HG03064 (cell line): ENCODE data around the gene RASSF7.
A peak's percentile ranks its signal among the peaks of the same experiment; 100 is the strongest.
"Not testable (repeated sequence)": the region's sequence is repeated elsewhere in the genome, so short reads cannot be mapped to it uniquely, and the experiment has no call there.

Source experiments
- ATAC-seq: cut with Tn5 transposase; IDR thresholded peaks from one replicate; pipeline ENCODE4 v1.9.1; 2021; ENCODE audit warnings: low read depth; ENCODE audit not compliant: unreplicated experiment

The RASSF7 gene, protein sequence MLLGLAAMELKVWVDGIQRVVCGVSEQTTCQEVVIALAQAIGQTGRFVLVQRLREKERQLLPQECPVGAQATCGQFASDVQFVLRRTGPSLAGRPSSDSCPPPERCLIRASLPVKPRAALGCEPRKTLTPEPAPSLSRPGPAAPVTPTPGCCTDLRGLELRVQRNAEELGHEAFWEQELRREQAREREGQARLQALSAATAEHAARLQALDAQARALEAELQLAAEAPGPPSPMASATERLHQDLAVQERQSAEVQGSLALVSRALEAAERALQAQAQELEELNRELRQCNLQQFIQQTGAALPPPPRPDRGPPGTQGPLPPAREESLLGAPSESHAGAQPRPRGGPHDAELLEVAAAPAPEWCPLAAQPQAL

DNA sequence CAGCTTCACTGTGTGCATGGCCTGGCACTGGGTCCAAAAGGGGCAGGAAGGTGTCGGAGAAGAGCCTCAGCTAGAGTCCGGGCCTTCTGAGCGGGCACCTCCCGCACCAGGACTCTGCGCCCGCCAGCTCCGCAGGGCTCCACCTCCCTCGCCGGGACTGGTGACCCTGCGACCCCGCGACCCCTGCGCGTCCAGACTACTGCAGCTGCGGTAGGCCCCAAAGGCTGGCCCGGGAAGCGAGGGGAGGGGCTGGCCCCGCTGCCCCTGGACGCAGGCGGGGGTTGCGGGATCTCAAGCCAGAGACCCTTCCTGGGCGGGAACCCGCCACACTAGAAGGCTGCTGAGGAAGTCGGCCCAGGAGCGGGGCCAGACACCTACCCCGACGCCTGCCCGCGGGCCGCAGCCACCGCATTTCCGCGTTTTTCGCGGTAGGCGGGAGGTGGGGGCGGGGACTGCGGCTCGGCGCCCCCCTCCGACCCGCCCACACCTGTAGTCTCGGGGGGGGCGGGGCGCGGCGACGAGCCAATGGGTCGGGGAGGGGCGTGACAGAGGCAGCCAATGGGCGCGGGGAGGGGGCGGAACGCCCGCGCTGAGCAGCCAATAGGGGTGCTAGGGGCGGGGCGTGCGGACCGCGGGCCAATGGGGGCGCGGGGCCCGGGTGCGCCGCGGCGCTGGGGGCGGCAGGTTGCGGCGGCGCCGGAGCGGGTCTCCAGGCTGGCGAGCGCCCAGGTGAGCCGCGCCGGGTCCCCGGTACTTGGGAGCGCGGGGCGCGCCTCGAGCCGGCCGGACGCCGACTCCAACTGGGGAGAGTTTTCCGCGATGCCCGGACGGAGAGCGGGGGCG lies at the start of gene RASSF7, which contains the start of gene LMNTD2:
RASSF7 (plus strand) TSS at position 666 of the 843 bp plus-strand sequence. CDS start 799 bp downstream, outside the sequence.
LMNTD2 (minus strand) TSS at position 434 of the 843 bp plus-strand sequence; CDS start at position 412, 22 bp downstream.
- peak; percentile 58 for ATAC-seq

DNA sequence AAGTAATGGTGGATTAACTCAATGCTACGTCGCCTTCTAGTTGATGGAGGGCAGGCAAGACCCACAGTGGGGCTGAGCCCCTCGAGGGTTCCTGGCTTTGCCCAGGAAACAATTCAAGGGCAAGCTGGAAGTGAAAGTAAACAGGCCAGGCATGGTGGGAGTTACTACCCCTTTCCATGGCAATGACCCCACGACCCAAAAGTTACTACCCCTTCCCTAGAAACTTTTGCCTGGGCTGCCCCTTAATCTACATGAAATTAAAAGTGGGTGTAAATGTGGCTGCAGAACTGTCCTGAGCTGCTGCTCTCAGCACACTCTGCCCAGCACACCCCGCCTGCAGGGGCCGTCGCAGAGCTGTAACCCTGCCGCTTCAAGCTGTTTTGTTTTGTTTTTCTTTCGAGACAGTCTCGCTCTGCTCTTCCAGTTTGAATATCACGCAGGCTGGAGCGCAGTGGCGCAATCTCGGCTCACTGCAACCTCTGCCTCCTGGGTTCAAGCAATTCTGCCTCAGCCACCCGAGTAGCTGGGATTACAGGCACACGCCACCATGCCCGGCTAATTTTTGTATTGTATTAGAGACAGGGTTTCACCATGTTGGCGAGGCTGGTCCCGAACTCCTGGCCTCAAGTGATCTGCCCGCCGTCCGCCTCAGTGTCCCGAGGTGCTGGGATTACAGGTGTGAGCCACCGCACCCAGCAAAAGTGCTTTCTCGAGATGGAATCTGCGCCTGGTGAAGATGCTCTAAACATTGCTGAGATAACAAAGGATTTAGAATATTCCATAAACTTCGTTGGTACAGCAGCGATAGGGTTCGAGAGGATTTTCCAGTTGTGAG lies 47.8 kb upstream of the RASSF7 start:
- no peak for ATAC-seq

DNA sequence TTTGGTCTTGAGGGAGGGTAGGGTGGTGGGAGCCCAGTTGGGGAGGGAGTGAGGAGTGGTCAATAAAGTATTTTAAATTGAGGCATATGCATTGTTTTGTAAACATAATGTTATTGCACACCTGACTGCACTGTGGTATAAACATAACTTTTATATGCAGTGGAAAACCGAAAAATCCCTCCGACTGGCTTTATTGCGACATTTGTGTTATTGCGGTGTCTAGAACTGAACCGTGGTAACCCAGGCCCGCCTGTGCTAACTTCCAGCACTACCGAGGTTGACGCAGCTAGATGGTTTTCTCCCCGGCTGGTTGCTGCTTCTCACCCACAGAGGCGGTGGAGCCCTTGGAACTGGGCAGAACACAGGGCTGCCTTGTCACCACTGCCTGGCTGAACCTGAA lies 46.2 kb upstream of the RASSF7 start:
- no peak for ATAC-seq

DNA sequence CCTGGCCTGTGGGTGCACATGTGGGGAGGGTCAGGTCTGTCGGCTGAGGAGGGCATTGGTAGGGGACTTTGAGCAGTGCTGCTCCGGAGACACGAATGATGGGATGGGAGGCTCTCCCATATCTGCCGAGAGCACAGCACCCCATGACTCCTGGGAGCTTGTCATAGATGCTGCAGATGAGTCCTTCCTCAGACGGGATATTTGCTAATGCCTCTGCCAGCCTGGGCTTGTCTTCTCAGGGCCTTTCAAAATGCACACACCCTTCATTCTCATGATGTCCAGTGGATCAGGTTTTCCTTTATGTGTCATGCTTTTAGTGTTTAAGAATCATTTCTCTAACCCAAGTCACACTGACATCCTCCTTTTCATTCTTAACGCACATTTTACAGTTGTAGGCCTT lies 45.6 kb upstream of the RASSF7 start:
- ATAC-seq = no peak

DNA sequence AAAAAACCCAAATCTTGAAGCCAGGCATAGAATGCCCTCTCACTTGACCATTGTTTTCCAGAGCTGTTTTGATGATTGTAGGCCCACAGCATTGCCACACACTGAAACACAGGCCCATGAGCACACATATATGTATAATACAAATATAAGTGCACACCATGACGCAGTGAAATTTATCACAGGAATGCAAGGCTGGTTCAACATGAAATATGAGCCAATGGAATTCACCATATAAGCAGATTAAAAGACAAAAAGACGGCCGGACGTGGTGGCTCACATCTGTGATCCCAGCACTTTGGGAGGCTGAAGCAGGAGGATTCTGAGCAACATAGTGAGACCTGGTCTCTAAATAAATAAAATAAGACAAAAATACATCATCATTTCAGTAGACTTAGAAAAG lies 44.4 kb upstream of the RASSF7 start:
- ATAC-seq = no peak

DNA sequence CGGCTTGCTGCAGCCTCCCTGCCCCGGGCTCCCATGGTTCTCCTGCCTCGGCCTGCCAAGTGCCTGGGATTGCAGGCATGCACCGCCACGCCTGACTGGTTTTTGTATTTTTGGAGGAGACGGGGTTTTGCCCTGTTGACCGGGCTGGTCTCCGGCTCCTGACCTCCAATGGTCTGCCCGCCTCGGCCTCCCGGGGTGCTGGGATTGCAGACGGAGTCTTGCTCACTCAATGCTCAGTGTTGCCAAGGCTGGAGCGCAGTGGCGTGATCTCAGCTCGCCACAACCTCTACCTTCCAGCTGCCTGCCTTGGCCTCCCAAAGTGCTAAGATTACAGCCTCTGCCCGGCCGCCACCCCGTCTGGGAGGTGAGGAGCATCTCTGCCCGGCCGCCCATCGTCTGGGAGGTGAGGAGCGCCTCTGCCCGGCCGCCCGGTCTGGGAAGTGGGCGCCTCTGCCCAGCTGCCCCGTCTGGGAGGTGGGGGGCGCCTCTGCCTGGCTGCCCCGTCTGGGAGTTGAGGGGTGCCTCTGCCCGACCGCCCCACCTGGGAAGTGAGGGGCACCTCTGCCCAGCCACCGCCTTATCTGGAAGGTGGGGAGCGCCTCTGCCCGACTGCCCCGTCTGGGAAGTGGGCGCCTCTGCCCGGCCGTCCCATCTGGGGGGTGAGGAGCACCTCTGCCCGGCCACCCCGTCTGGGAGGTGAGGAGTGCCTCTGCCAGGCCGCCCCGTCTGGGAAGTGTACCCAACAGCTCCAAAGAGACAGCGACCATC lies 43.7 kb upstream of the RASSF7 start:
- ATAC-seq = not testable (repeated sequence)

DNA sequence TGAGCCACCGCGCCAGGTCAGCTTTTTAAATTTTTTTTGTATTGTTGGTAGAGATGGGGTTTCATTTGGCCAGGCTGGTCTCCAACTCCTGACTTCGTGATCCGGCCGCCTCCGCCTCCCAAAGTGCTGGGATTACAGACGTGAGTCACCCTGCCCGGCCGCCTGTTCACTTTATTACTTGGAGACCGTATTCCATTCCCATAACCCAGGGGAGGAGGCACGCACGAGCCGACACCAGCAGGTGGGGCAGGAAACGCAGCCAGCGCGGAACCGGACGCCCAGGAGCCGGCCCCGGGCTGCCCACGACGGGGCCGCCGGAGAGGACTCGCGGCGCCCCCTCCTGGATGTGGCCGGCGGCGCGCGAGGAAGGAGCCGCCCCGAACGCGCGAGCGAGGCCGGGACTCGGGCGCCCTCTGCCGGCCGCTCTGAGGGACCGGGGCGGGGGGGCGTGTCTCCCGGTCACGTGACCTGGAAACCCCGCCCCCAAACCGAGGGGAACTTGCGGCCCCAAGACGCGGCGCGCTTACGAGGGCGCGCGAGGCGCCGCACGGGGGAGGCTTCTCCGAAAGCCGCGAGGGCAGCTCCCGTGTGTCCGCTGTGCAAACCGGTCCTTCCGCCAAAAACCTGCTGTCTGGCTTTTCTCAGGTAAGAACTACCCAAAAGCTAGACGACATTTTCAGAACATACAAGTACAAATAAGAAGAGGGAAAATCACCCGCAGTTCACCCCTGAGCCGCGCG lies 42.1 kb upstream of the RASSF7 start:
- ATAC-seq = no peak

DNA sequence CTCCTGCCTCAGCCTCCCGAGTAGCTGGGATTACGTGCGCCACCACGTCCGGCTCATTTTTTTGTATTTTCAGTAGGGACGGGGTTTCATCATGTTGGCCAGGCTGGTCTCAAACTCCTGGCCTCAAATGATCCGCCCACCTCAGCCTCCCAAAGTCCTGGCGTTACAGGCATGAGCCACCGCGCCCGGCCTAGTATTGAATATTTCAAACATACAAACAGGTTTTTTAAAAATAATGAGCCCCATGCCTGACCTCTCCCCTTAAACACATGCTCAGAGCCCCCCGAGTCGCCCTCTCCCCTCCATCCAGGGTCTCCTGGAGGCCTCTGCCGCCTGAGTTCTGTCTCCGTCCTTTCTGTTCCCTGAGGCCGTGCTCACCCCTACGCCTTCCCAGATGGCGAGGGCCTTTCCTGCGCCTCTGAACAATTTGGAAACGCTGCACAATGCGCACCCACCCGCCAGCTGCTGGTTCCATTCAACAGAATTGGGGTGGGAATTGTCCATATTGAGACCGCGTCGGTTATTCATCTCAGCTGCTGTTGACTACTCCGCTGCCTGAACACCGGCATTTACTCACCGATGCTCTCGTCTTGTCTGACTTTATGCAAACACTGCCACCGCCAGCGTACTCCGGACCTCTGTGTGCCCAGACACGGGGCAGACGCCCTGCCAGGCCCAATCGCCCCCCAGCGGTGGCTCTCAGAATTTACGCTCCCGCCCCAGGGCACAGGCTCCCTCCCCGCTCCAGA lies 40.2 kb upstream of the RASSF7 start:
- ATAC-seq = no peak

DNA sequence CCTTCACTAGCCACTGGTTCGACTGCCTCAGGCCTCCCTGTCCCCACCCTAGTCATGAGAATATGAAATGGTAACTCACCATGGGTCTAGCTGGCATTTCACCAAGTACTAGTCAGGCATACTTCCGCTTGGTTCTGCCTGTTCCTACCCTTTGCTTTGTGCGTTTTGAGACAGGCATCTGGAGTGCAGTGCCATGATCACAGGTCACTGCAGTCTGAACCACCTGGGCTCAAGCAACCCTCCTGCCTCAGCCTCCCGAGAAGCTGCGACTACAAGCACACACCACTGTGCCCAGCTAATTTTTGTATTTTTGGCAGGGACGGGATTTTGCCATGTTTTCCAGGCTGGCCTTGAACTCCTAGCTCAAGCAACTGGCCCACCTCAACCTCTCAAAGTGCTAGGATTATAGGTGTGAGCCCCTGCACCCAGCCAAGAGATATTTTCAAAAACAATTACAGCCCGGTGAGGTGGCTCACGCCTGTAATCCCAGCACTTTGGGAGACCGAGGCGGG lies 39.5 kb upstream of the RASSF7 start:
- ATAC-seq = no peak

DNA sequence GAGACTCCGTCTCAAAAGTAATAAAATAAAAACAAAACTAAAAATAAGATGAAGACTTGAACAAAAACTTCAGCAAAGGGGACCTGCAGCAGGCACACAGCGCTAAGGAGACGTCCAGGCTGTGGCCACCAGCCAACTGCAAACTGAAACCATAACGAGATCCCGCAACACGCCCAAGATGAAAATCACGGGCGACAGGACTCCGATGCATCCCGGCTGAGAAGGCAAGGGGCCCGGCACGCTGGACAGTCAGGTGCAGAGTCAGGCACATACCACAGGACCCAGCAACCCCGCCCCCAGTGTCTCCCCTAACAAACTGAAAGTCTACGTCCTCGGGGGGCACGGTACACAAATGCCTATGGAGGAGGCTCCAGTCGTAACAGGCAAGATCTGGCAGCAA lies 34.6 kb upstream of the RASSF7 start:
- no peak for ATAC-seq

DNA sequence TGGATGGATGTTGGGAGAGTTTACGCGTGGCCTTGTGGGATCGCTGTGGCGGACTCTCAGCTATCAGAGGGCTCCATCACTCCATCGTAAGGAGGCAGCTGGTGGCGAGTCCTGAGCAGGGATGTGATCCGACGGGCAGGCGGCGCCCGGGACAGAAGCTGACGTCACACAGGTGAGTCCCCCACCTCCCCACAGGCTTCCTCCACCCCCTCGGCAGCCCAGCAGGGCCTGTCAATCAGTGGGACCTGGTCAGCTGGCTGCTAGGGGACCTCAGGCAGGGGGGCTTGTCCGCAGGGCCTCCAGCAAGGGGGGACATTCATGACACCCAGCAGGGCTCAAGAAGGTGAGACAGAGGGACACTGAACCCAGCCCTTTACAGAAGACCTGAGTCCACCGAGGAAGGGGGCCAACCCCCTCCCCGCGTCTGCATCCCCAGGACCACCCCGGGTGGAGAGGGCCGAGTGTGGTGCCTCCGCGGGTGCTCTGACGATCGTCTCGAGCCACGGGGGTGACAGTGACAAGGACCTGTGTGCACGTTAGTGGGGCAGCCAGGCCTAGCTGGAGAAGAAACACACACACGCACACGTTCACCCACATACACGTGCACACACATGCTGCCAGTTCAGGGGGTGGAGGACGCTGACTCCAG lies 32.5 kb upstream of the RASSF7 start:
- no peak for ATAC-seq

DNA sequence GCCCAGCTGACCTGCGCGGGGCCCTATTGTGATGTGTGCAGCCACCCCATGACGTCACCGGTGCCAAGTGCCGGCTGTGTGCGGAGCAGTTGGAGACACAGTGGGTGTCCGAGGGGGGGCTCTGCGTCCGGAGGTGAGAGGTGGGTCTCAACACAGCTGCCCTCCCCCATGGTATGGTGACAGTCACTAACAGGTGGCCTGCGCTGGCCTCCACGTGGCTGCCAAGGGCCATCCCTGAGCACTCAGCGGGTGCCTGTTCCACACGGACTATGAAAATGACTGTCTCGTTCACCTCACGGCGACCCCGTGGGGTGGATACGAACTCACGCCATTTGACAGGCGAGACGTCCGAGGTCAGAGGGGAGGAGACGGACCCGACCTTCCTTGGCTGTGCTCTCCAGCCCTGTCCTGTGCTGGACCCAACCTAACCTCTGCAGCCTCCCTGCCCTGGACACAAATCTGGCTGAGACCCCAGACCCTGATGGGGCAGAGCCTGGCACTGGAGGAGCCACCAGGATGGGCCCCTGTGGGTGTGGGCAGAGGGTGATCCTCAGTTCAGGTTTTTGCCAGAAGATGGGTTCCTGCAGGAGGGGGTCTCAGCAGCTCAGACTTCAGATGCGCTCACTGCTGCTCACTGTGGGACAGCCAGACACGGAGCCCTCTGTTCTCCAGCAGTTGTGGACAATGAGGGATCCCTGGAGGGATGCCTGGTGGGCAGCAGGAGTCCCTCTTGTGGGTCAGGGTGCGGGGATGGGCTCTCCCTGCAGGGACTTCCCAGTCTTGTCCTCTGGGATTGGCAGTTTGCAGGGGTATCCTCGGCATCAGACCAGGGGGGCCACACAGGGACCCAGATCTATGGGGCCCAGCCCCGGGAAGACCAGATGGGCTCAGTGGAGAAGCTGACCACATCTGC lies 31.7 kb upstream of the RASSF7 start:
- ATAC-seq = no peak

DNA sequence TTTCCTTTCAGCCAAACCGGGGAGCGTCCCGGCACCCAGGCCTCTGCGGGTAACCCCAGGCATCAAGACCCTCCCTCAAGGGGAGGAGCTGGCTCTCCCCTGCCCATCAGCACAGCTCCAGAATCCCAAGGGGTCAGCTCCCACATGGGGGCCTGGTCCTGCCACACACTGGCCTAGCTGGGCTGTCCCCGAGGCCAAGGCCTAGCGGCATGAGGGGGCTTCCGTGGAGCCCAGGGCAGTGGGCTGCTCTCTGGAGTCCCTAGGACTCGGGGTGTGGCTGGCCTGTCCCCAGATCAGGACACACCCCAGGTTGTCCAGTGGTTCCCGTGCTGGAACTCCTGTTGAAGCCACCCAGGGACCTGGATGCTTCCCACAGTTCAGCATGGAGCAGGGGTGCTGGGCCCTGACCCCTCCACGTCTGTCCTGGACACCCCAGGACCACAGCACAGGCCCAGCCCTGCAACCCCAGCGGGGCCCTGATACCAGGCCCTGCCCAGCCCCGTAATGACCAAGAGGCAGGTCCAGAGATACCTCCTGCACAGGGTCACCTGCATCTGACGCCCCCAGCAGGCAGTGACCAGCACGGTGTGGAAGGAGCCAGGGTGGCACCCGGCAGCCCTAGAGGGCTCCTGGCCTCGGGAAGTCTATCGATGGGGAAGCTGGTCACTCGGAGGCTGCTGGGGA lies 30.9 kb upstream of the RASSF7 start:
- ATAC-seq = no peak

DNA sequence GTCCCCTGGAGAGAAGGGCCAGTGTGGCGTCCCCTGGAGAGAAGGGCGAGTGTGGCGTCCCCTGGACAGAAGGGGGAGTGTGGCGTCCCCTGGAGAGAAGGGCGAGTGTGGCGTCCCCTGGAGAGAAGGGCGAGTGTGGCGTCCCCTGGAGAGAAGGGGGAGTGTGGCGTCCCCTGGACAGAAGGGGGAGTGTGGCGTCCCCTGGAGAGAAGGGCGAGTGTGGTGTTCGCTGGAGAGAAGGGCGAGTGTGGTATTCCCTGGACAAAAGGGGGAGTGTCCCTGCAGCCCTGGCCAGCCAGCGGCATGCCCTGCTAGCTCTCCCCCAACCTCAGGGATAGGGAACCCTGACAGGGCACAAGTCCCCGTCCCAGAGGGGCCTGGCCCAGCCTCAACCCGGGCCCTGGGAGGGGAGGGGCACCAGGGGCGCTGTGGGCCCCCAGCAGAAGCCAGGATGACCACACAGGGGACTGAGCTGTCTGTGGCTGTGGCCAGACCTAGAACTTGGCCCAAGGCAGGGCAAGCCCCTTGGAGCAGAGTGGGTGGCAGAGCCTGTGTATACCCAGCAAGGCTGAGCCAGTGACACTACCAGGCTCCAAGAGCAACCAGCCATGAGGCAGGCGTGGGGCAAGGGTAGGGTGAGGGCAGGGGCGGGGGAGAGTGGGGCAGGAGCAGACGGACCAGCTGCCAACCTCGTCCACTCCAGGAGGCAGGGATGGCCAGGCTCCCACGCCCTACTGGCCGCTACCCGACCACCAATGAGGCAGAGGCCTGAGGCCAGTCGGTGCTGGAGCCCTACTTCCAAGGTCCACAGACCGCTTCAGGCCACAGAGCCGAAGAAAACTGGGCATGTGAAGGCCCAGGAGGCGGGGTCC lies 29.6 kb upstream of the RASSF7 start:
- no peak for ATAC-seq

DNA sequence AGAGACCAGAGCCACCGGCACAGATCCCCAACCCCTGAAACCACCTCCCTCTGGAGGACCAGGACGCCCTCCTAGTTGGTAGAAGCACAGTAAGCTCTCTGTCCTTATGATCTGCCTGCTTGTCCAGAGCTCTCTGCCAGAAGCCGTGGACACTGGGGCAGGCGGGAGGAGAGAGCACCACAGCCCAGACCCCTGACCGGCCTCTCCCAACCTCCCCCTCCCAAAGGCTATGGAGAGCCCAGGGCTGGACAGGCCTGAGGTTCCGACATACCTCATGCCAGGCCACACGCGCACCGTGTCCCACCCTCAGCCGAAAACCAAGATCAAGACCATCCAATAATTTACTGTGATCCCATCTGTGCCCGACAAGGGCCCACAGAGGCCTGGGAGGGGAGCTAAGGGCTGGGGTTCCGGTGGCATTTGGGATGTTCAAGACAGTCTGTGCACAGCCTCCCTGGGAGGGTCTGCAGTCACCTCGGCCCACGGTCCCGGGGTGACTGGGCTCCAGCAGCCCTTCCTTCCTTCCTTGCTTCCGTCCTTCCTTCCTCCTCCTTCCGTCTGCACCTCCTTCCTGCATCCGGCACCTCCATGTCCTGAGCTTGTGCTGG lies 28.7 kb upstream of the RASSF7 start:
- ATAC-seq = no peak
